IMR-90 (cell line): Measurements from ENCODE around the gene FANK1. TPM values are rescaled to one million over a fixed set of nuclear protein-coding genes. Genes with fewer than 3 reads are reported as not detected.
"Not testable (repeated sequence)": the region's sequence is repeated elsewhere in the genome, so short reads cannot be mapped to it uniquely, and the experiment has no call there.

Experiments used
- ATAC-seq: fragments of 200-7000 bp; cut with Tn5 transposase; 2 replicates; pipeline ENCODE4 v1.9.1; 2020; ENCODE audit warnings: low read depth, mild to moderate bottlenecking, moderate library complexity
- BruUV-seq: library from RNA; stranded (reverse); fragments of 400-500 nt; replicated peaks from 2 replicates; lab custom pipeline; 2021; lab: Mats Ljungman, UMichigan
- CTCF ChIA-PET: fragments of 300-600 bp; formaldehyde crosslinking; extraction: SDS; loops from one replicate; lab custom pipeline; 2021; ENCODE audit warnings: antibody characterized with exemption; lab: Yijun Ruan, JAX
- POLR2A ChIA-PET: fragments of 300-600 bp; sonication (Branson Sonifier 250); formaldehyde crosslinking; loops from one replicate; lab custom pipeline; 2022; ENCODE audit warnings: antibody characterized with exemption; ENCODE audit not compliant: unreplicated experiment; lab: Charles Lee
- DNase-seq: peaks from one replicate; pipeline ENCODE4 v3.0.0; 2013
- H2AFZ ChIP-seq: replicated peaks from 2 replicates; pipeline ENCODE3; 2013; ENCODE audit warnings: low read length, mild to moderate bottlenecking; ENCODE audit not compliant: poor library complexity
- H2AK5ac ChIP-seq: 2 replicates; pipeline ENCODE4 v1.6.1; 2013; ENCODE audit warnings: low read depth, low read length, inconsistent platforms
- H2AK9ac ChIP-seq: replicated peaks from 2 replicates; pipeline ENCODE3; 2013; ENCODE audit warnings: mild to moderate bottlenecking, low read depth, low read length, moderate library complexity; ENCODE audit not compliant: poor library complexity
- H2BK120ac ChIP-seq: 2 replicates; pipeline ENCODE4 v1.6.1; 2013; ENCODE audit warnings: low read depth, low read length, inconsistent platforms
- H2BK15ac ChIP-seq: 3 replicates; pipeline ENCODE4 v1.6.1; 2013; ENCODE audit warnings: low read depth, low read length, inconsistent platforms
- H2BK20ac ChIP-seq: 2 replicates; pipeline ENCODE4 v1.6.1; 2013; ENCODE audit warnings: low read depth, mild to moderate bottlenecking, inconsistent platforms, low read length, moderate library complexity
- H2BK5ac ChIP-seq: 2 replicates; pipeline ENCODE4 v1.6.1; 2013; ENCODE audit warnings: mild to moderate bottlenecking, low read depth, low read length, inconsistent platforms; ENCODE audit not compliant: poor library complexity, severe bottlenecking
- H3K14ac ChIP-seq: replicated peaks from 2 replicates; pipeline ENCODE4 v1.6.1; 2013; ENCODE audit warnings: low read depth, low read length, inconsistent platforms
- H3K18ac ChIP-seq: 2 replicates; pipeline ENCODE4 v1.6.1; 2013; ENCODE audit warnings: low read depth, low read length, control low read depth
- H3K23ac ChIP-seq: 2 replicates; pipeline ENCODE4 v1.6.1; 2013; ENCODE audit warnings: low read depth, low read length, inconsistent platforms
- H3K27ac ChIP-seq: 2 replicates; pipeline ENCODE4 v1.5.1; 2013; ENCODE audit warnings: mild to moderate bottlenecking, control low read depth, low read length; ENCODE audit not compliant: insufficient read depth
- H3K27me3 ChIP-seq: 2 replicates; pipeline ENCODE4 v1.6.1; 2013; ENCODE audit warnings: low read length; ENCODE audit not compliant: control insufficient read depth, insufficient read depth
- H3K36me3 ChIP-seq: 2 replicates; pipeline ENCODE4 v1.6.1; 2013; ENCODE audit warnings: low read length, mixed read lengths; ENCODE audit not compliant: control insufficient read depth, insufficient read depth
- H3K4ac ChIP-seq: 2 replicates; pipeline ENCODE4 v1.6.1; 2013; ENCODE audit warnings: low read depth, low read length, inconsistent platforms
- H3K4me1 ChIP-seq: 2 replicates; pipeline ENCODE4 v1.6.1; 2013; ENCODE audit warnings: low read length, mixed read lengths; ENCODE audit not compliant: control insufficient read depth, insufficient read depth
- H3K4me2 ChIP-seq: 2 replicates; pipeline ENCODE4 v1.6.1; 2013; ENCODE audit warnings: low read depth, mild to moderate bottlenecking, control low read depth, low read length, moderate library complexity
- H3K4me3 ChIP-seq: 2 replicates; pipeline ENCODE4 v1.5.1; 2013; ENCODE audit warnings: low read depth, mild to moderate bottlenecking, control low read depth, low read length, moderate library complexity; ENCODE audit not compliant: insufficient read depth
- H3K56ac ChIP-seq: 2 replicates; pipeline ENCODE4 v1.6.1; 2013; ENCODE audit warnings: low read length, inconsistent platforms; ENCODE audit not compliant: insufficient read depth; ENCODE audit errors: extremely low read depth
- H3K79me1 ChIP-seq, 2 experiments: 2 replicates each; pipeline ENCODE4 v1.6.1; 2013; ENCODE audit warnings: low read length in 2 of 2, inconsistent platforms in 1 of 2, low read depth in 1 of 2
- H3K9ac ChIP-seq: 2 replicates; pipeline ENCODE4 v1.6.1; 2013; ENCODE audit warnings: low read depth, low read length, control low read depth
- H3K9me1 ChIP-seq: 2 replicates; pipeline ENCODE4 v1.6.1; 2013; ENCODE audit warnings: low read length, inconsistent platforms; ENCODE audit not compliant: insufficient read depth
- H3K9me3 ChIP-seq: 2 replicates; pipeline ENCODE4 v1.6.1; 2013; ENCODE audit warnings: low read length; ENCODE audit not compliant: control insufficient read depth, insufficient read depth
- H4K20me1 ChIP-seq: 2 replicates; pipeline ENCODE4 v1.6.1; 2013; ENCODE audit warnings: low read length, inconsistent platforms; ENCODE audit not compliant: insufficient read depth
- H4K5ac ChIP-seq: 2 replicates; pipeline ENCODE4 v1.6.1; 2013; ENCODE audit warnings: mild to moderate bottlenecking, low read depth, low read length, control low read depth
- H4K8ac ChIP-seq, 2 experiments: 2 replicates each; pipeline ENCODE4 v1.6.1; 2013; ENCODE audit warnings: low read depth in 2 of 2, low read length in 2 of 2, control low read depth in 1 of 2, inconsistent platforms in 1 of 2
- H4K91ac ChIP-seq: 2 replicates; pipeline ENCODE4 v1.6.1; 2013; ENCODE audit warnings: low read depth, low read length, inconsistent platforms; ENCODE audit not compliant: insufficient read depth
- WGBS, 2 experiments: methylation state at CpG; one replicate each; pipeline versions ENCODE4 v1.1.5 to v1.1.7; 2013; ENCODE audit warnings: missing lambda C conversion rate in 2 of 2; ENCODE audit not compliant: insufficient read length in 1 of 2; ENCODE audit errors: extremely low coverage in 2 of 2; 5-methylcytosine and 5-hydroxymethylcytosine counted together
- dilution Hi-C: fragments of 300-500 bp; cut with HindIII; formaldehyde crosslinking; loops from one replicate; pipeline ENCODE4 v1.14.3; 2018; ENCODE audit warnings: low sequenced_read_pairs; ENCODE audit not compliant: unreplicated experiment
- in situ Hi-C: fragments of 300-500 bp; cut with MboI; formaldehyde crosslinking; loops from 3 replicates; pipeline ENCODE4 v1.14.3; 2019; ENCODE audit warnings: low sequenced_read_pairs, inconsistent platforms, mixed read lengths
- intact Hi-C: fragments of 100-400 bp; cut with micrococcal nuclease; formaldehyde crosslinking; loops from 2 replicates; pipeline ENCODE4 v1.10.0; 2022
- polyA plus RNA-seq, 3 experiments: library from polyadenylated mRNA; depleted of rRNA; stranded (reverse); fragments of >200 nt; gene quantifications; 2 replicates each; pipeline ENCODE4 v1.2.3, GENCODE V29; 2012; ENCODE audit warnings: low replicate concordance in 1 of 3
- total RNA-seq: library from RNA; depleted of rRNA; stranded (reverse); fragments of >200 nt; gene quantifications from 2 replicates; pipeline ENCODE4 v1.2.3, GENCODE V29; 2012

FANK1 gene
- total and polyA plus RNA-seq, 2 of the 4 experiments (the other 2 are of a cell fraction), result 0.90 to 2.2 TPM

DNA sequence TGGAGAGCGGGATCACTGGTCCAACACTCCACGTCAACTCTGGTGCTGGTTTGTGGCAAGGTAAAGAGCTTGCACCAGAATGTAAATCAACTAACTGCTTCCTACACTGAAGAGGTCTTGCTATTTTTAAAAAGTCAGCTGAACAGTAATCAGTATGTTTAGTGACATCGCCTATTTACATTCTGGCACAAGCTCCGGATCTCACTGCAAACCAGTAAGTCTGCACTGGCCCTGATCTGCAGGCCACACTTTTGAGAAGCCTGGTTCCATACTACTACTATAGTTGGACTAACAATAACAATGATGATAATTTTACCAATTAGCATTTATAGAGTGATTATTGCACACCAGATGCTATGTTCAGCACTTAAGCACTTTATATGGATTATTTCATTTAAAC lies 6.9 kb upstream of the FANK1 start:
- peak; percentile 75 for ATAC-seq
- H3K4me3 ChIP-seq, H3K56ac ChIP-seq, H2AK9ac ChIP-seq, H3K4me1 ChIP-seq, H3K18ac ChIP-seq, H3K27ac ChIP-seq, H2AK5ac ChIP-seq, H3K9me3 ChIP-seq, POLR2A ChIA-PET, H2AFZ ChIP-seq, intact Hi-C loops, H3K27me3 ChIP-seq, dilution Hi-C loops, H2BK20ac ChIP-seq, in situ Hi-C loops, H4K8ac ChIP-seq, H3K14ac ChIP-seq, H2BK120ac ChIP-seq, H2BK5ac ChIP-seq, H2BK15ac ChIP-seq, DNase-seq, H3K9ac ChIP-seq, H3K23ac ChIP-seq, CTCF ChIA-PET, H3K4me2 ChIP-seq, H3K36me3 ChIP-seq, H4K20me1 ChIP-seq, H3K4ac ChIP-seq, H3K9me1 ChIP-seq, BruUV-seq, H4K5ac ChIP-seq, H4K91ac ChIP-seq: not testable (repeated sequence)
- WGBS, 2 experiments, result no CpG with 5 or more reads among the region's 4 CpGs
- H3K79me1 ChIP-seq, result peaks cover 8 to 23% of the 10 kb centered on the region in 2 experiments; a peak in 3 of 4 replicates

DNA sequence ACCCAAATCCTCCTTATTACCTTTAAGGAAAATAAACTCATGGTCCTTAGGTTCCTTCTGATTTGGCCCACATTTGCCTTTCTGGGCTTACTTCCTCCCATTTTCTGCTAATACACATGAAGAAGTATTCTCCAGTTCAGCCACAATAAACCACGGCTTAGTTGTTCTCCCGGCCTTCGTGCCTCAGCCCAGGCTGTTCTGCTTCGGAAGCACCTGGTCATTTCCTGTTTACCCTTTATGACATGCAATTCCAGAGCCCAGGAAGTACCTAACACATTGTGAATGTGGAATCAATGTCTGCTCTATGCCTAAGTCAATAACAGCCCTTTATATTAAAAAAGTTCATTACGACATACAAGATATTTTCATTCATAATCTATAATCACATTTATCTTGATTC lies 4.0 kb upstream of the FANK1 start:
- H3K4me3 ChIP-seq, POLR2A ChIA-PET, CTCF ChIA-PET, H3K79me1 ChIP-seq, H3K9ac ChIP-seq, H2AK5ac ChIP-seq, H2AK9ac ChIP-seq, H4K8ac ChIP-seq, H3K4me1 ChIP-seq, in situ Hi-C loops, H3K56ac ChIP-seq, H3K4ac ChIP-seq, H3K36me3 ChIP-seq, H3K18ac ChIP-seq, H3K4me2 ChIP-seq, H2BK120ac ChIP-seq, H3K27ac ChIP-seq, DNase-seq, H4K5ac ChIP-seq, intact Hi-C loops, H2AFZ ChIP-seq, H2BK5ac ChIP-seq, H4K20me1 ChIP-seq, dilution Hi-C loops, H3K9me1 ChIP-seq, H3K14ac ChIP-seq, H3K9me3 ChIP-seq, ATAC-seq, H2BK20ac ChIP-seq, H3K27me3 ChIP-seq, H4K91ac ChIP-seq, BruUV-seq, H2BK15ac ChIP-seq, H3K23ac ChIP-seq: not testable (repeated sequence)
- WGBS, 2 experiments, result 94% methylated on average over 3 of the region's 5 CpGs; no CpG with 5 or more reads in 1 of the 2 experiments
